SU-DHL-6 (cell line): ENCODE results near the gene EFCAB3.
"Not testable (repeated sequence)": the region's sequence is repeated elsewhere in the genome, so short reads cannot be mapped to it uniquely, and the experiment has no call there.

Source experiments
- H2AFZ ChIP-seq: fragments of 200-600 bp; sonication (generic); 2 replicates; pipeline ENCODE4 v1.6.1; 2014; ENCODE audit warnings: low read depth, mild to moderate bottlenecking, moderate library complexity, mixed read lengths, antibody characterized with exemption, low read length; ENCODE audit not compliant: severe bottlenecking
- H3F3A ChIP-seq: fragments of 200-600 bp; shearing (Covaris generic); 2 replicates; pipeline ENCODE4 v1.6.0; 2016; ENCODE audit warnings: antibody characterized with exemption, mild to moderate bottlenecking; ENCODE audit not compliant: insufficient read depth
- H3K27ac ChIP-seq: fragments of 200-600 bp; sonication (generic); 2 replicates; pipeline ENCODE4 v1.5.1; 2016; ENCODE audit warnings: low read depth, mild to moderate bottlenecking, low read length, moderate library complexity, mixed read lengths
- H3K27me3 ChIP-seq: fragments of 200-600 bp; sonication (generic), shearing (Covaris generic); 2 replicates; pipeline ENCODE4 v1.6.0; 2014; ENCODE audit warnings: mild to moderate bottlenecking, low read length
- H3K36me3 ChIP-seq: fragments of 200-600 bp; sonication (generic); 2 replicates; pipeline ENCODE4 v1.6.1; 2014; ENCODE audit warnings: mild to moderate bottlenecking, low read length, mixed read lengths
- H3K4me2 ChIP-seq: fragments of 300-600, 200-600 bp; shearing (Covaris generic), sonication (generic); 2 replicates; pipeline ENCODE4 v1.6.0; 2014; ENCODE audit warnings: low read length, low read depth, mild to moderate bottlenecking; ENCODE audit not compliant: poor library complexity, severe bottlenecking
- H3K4me3 ChIP-seq: fragments of 200-600 bp; sonication (generic); 2 replicates; pipeline ENCODE4 v1.5.1; 2014; ENCODE audit warnings: antibody characterized with exemption, low read length, mild to moderate bottlenecking, mixed read lengths; ENCODE audit not compliant: insufficient read depth, poor library complexity, severe bottlenecking
- H3K79me2 ChIP-seq: fragments of 200-600 bp; sonication (generic); 2 replicates; pipeline ENCODE4 v1.6.1; 2014; ENCODE audit warnings: mild to moderate bottlenecking, low read length, moderate library complexity; ENCODE audit not compliant: insufficient read depth
- H3K9ac ChIP-seq: fragments of 200-600 bp; sonication (generic); 2 replicates; pipeline ENCODE4 v1.7.0; 2014; ENCODE audit warnings: mild to moderate bottlenecking, low read length
- H3K9me2 ChIP-seq: fragments of 200-600 bp; sonication (generic); replicated peaks from 2 replicates; pipeline ENCODE4 v1.6.1; 2014; ENCODE audit warnings: low read length; ENCODE audit not compliant: insufficient read depth
- H3K9me3 ChIP-seq: fragments of 200-600 bp; sonication (generic); 2 replicates; pipeline ENCODE4 v1.6.1; 2014; ENCODE audit warnings: low read length, mixed read lengths; ENCODE audit not compliant: insufficient read depth
- H4K20me1 ChIP-seq: fragments of 200-600 bp; sonication (generic); 2 replicates; pipeline ENCODE4 v1.6.1; 2014; ENCODE audit warnings: low read depth, mild to moderate bottlenecking, antibody characterized with exemption, low read length, moderate library complexity, mixed read lengths

EFCAB3 gene

GRCh38 chr17:62465271-62465670, 84.9 kb downstream of the EFCAB3 start:
- H3K27ac ChIP-seq, H3K9me2 ChIP-seq, H3K4me2 ChIP-seq, H2AFZ ChIP-seq, H4K20me1 ChIP-seq, H3K9ac ChIP-seq, H3F3A ChIP-seq, H3K4me3 ChIP-seq, H3K27me3 ChIP-seq, H3K79me2 ChIP-seq, H3K9me3 ChIP-seq, H3K36me3 ChIP-seq: not testable (repeated sequence)
